Hematopoietic multipotent progenitor cell treated with erythropoietin and hydrocortisone succinate and interleukin-3 and kit ligand, for 4 days (in vitro differentiated cells): ENCODE data around the gene KRT4.

Source experiments
- DNase-seq: peaks from one replicate; pipeline ENCODE4 v3.0.0-alpha.2; 2015

KRT4 gene

DNA sequence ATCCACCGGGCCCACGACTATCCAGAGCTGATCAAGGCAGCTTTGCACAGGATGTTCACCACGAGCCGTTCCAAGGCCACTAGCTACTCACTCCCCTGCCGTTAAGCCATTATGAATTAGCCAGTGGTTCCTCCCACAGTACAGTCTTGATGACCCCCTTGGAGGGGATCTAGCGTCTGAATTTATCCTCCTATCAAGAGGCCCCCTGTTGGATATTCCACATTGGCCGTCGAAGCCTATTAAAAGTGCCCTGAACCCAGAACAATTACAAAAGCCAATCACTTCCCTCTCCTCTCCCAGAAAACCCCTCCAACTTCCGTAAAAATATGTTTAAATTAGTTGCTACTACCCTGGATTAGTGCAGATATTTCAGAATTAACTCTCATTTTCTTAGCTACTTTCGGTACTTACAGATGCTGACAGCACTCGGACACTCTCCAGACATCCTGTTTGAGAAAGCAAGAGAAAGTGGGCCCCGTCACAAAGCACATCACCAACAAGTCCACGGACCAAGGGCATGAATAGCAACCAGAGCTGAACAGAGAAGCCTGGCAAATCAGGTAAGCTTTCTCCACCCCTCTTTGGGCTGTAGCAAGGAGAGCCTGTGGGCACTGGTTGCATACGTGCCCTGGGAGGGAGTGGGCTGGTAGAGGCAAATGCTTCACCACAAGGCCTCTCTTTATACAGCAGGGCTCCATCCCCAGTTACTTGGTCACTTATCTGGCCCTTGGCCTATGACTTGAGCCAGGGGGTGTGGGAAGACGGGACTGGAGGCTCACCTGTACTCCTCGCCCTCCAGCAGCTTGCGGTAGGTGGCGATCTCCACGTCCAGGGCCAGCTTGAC is 23.3 kb downstream of the KRT4 start:
- DNase-seq = no peak

DNA sequence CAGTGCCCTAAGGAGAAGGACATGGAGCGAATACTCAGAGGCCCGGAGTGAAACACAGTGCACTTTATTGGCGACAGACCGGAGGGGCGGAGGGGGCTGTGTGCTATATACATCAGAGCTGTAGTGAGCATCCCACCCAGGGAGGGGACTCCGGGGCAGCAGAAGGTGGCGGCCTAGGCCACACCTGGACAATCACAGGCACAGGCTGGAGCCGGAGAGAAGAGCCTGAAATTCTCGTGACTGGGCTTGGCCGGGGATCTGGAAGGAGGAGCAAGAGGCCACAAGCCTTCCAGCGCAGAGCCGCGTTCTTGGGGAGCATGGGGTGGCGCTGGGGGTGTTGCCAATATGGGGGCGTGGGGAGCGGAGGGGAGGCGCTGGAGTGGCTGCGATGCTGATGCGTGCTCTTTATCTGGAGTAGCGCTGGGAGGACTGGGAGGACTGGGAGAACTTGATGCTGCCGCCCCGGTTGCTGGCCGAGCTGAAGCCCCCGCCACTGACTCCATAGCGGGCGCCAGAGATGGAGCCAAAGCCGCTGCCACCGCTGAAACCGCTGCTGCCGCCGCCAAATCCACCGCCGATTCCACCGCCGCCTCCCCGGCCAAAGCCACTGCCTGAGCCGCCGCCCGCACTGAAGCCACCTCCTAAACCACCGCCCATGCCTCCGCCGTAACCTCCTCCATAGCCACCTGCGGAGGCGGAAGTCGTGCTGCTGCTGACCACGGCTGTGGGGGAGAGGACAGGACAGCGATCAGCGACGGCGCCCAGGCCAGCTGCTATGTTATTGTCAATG is 24.1 kb downstream of the KRT4 start:
- peak; percentile 38 for DNase-seq

GRCh38 chr12:52788876-52789636 is 24.9 kb downstream of the KRT4 start:
- no peak for DNase-seq

- no peak for DNase-seq
Observed at GRCh38 chr12:52788192-52788875, 25.6 kb downstream of the KRT4 start.

GRCh38 chr12:52787324-52788191 is 26.4 kb downstream of the KRT4 start:
- no peak for DNase-seq

DNA sequence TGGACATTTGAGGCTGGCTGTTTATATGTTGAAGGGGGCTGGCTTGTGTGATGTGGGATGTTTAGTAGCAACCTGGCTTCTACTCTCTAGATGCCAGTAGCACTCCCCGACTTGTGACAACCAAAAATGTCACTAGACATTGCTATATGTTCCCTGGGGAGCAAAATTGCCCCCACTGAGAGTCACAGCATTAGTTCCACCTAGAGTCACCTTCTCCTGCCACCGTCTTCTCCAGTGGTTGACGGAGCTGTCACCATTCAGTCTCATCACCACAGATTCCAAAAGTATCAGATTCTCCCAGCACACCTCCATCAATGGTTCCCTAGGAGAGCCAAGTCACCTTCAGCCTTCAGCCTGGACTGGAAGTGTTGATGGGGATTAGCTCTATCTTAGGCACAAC is 29.0 kb downstream of the KRT4 start:
- DNase-seq = no peak

DNA sequence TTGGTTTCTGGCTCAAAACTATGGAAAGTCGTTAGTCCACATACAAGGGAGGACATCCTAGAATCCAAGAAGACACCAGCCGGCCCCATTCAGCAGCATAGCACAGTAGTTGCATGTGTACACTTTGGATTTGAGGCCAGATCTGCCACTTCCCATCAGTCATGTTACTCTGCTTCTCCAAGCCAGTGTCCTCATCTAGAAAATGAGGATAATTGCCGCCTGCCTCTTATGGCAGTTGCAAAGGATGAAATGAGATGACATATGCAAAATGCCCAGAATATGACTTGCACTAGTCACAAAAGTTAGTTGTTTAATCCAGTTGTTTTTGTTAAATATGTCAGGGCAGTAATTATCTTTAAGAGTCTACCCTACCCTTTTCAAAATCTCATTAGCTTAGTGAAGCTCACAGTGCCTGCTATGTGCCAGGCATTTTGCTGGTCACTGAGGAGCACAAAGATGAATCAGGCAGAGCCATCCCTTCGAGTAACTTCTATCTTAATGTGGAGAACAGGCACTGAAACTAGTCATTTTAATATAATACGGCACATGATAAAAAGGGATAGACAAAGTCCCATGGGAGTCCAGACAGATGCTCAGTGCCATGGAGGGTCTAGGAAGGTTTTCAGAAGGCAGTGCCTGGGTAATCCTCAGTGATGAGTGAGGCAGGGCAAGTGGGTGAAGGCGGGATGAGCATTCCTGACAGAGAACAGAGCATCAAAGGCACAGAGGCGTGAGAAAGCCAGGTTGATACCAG is 30.2 kb downstream of the KRT4 start:
- no peak for DNase-seq

DNA sequence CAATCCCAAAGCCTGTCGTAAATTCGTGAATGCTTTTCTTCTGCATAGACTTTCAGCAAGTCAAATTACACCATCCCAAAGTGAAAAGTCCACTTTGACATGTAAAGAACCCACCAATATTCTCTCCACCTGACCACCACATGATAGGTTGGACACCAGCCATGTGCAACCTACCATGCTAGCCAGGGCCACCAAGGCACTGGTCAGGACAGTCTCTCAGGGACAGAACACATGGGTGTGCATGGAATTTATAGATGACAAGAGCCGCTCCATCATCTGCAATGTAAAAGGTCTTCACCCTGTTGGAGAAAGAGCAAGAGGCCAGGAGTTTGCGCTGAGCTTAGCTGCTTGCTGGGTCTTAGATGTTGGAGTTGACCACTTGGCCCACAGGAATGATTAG is 31.4 kb downstream of the KRT4 start:
- no peak for DNase-seq

DNA sequence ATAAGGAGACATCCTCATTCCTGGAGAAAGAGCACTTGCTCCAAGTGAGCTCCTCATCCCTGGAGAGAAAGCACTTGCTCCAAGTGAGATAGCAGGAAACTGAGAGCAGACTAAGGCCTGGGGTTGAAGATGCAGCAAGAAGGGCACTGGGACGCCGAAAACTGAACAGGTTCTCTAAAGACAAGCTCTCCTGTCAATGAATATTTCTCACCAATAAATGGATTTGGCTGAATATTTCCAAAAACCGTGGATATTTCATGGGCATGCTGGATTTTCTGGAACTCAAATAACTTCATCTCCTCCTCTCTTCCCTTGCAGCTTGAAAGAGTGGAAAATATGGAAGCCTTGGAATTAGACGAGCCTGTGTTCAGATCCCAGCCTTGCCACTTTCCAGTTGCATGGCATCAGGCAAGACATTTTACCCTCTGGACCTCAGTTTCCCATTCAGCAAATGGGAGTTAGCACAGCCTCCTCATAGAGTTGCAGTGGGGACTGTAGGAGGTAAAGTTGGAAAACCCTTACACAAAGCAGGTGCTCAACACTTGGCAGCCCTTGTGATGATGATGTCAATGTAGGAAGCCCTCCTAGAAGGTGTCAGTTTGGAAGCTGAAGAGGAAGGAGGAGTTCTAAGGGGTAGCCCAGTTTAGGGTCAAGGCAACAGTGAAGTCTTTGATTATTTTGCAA is 32.4 kb downstream of the KRT4 start:
- DNase-seq = no peak

GRCh38 chr12:52779914-52780313 is 34.0 kb downstream of the KRT4 start:
- DNase-seq = no peak

GRCh38 chr12:52778833-52779232 is 35.1 kb downstream of the KRT4 start:
- DNase-seq = no peak

DNA sequence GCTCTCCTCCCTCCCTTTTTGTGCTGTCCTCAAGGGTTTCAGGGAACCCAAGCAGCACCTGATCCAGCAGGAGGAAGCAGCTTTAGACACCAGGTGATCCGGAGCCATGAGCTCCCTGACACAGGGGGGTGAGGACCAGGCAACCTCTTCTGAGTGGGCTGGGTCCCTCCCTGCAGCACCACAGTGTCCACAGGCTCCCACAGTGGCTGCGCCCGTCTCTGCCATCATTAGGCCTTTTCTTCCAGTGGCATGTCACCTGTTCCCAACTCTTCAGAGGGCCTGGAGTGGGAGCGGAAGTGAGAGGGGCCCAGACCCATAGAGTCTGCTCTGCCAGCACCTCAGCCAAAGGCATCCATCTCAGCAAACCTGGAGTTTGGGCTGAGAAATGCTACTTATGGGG is 36.4 kb downstream of the KRT4 start:
- no peak for DNase-seq

GRCh38 chr12:52776913-52777395 is 37.0 kb downstream of the KRT4 start, which contains the start of gene KRT76:
TSS of gene KRT76 (minus strand) at chr12:52777345. CDS start at chr12:52777291, 54 bp downstream.
- DNase-seq = no peak

DNA sequence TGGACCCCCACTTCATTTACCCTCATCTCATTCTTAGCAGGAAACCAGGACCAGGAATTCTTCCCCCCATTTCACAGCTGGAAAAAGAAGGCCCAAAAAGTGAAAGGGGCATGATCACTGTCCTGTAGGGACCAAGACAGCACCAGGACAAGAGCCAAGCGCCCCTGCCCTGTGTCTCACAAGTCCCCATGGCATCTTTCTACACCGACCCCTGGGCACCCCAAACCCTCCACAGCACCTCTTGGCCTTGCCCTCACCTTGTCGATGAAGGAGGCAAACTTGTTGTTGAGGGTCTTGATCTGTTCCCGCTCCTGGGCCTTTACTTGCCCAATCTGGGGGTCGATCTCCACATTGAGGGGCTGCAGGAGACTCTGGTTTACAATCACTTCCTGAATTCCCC is 37.5 kb downstream of the KRT4 start:
- no peak for DNase-seq

DNA sequence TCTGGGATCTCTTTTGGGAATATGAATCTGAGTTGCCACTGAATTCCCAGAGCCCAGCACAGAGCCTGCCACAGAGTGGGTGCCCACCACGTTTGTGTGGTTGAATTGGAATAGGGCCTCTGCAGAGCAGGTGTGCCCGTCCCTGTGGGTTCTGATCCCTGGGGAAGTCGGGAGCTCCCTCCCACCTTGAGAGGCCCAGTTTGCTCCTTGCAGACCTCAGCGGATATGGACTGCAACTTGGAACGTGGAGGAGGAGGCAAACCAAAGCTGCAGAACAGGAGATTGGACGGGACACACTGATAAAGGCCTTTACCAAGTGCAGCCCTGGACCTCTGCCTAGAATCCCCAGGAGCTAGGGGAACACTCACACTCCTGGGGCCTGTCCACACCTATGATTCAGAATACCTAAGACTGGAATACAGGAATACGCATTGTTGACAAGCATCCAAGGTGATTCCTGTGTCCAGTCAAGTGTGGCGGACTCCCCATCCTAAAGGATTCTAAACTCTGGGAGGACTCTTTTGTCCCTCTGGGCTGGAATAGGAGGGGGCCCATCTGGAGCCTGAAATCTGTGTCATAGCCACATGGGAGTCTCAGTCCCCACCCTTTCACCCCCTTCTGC is 39.2 kb downstream of the KRT4 start:
- no peak for DNase-seq

GRCh38 chr12:52772772-52773171 is 41.1 kb downstream of the KRT4 start:
- no peak for DNase-seq

DNA sequence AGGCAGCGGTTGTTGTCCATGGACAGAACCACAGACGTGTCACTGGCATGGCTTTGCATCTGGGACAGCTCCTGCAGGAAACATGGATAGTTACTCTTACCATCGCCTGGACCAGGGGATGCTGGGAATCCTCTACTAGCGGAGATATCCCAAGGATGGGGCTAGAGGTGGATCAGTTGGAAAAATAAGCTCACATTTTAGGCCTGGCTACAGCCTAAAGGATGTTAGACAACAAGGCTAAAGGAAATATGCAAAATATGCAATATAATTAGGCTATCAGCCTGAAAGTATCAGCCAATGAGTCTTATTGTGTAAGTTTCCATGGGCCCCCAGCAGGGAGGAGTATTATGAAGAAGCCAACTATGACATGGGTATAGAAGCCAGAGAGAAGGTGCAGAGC is 41.7 kb downstream of the KRT4 start:
- no peak for DNase-seq

- DNase-seq = no peak
Observed at GRCh38 chr12:52771505-52771904, 42.4 kb downstream of the KRT4 start.

DNA sequence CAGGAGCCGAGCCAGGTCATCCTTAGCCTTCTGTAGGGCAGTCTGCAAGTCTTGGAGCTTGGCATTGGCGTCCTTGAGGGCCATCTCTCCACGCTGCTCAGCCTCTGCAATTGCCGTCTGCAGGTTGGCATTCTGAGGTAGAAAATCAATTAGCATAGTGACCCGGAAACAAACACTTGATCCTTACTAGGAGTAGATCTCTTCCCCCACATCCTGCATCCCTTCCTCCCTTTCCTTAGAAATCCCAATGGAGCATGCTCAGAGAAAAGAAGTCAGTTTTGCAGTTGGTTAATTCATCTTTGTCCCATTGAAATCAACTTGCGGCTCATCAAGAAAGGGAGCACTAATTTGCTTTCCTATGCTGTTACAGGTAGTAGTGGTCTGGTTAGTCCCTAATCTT is 42.8 kb downstream of the KRT4 start:
- DNase-seq = no peak

- DNase-seq = no peak
Observed at GRCh38 chr12:52769946-52770345, 44.0 kb downstream of the KRT4 start.
